BJ (cell line): ENCODE results near the gene CLIC4. TPM values are rescaled to one million over a fixed set of nuclear protein-coding genes. Genes with fewer than 3 reads are reported as not detected.

Source experiments
- CTCF ChIA-PET: fragments of 350-600 bp; formaldehyde crosslinking; extraction: SDS; loops from one replicate; lab custom pipeline; 2021; ENCODE audit warnings: antibody characterized with exemption, inconsistent platforms; lab: Yijun Ruan, JAX
- POLR2A ChIA-PET: fragments of 300-600 bp; sonication (Branson Sonifier 250); formaldehyde crosslinking; extraction: SDS; loops from one replicate; lab custom pipeline; 2021; ENCODE audit warnings: antibody characterized with exemption; lab: Charles Lee
- DNase-seq: peaks from one replicate; pipeline ENCODE4 v3.0.0-alpha.2; 2011; ENCODE audit warnings: low read depth
- H3K27me3 ChIP-seq: 2 replicates; pipeline ENCODE4 v1.6.0; 2011; ENCODE audit warnings: low read length; ENCODE audit not compliant: control insufficient read depth, insufficient read depth
- H3K36me3 ChIP-seq: 2 replicates; pipeline ENCODE4 v1.5.1; 2011; ENCODE audit warnings: low read length; ENCODE audit not compliant: control insufficient read depth, insufficient read depth
- H3K4me3 ChIP-seq: 2 replicates; pipeline ENCODE4 v1.5.1; 2011; ENCODE audit warnings: low read depth, mild to moderate bottlenecking, control low read depth, low read length
- polyA plus RNA-seq: library from polyadenylated mRNA; depleted of rRNA; stranded (reverse); fragments of >200 nt; gene quantifications from 2 replicates; pipeline ENCODE4 v1.2.3, GENCODE V29; 2011
- TF ChIP-seq, protein P1 (sequence below): IDR thresholded peaks from 2 replicates; pipeline ENCODE4 v1.5.1; 2011; ENCODE audit warnings: low read depth, mild to moderate bottlenecking, control low read depth, inconsistent platforms, low read length, moderate library complexity; ENCODE audit not compliant: insufficient read depth

CLIC4 gene
- polyA plus RNA-seq, 1 experiment = 275 TPM

DNA sequence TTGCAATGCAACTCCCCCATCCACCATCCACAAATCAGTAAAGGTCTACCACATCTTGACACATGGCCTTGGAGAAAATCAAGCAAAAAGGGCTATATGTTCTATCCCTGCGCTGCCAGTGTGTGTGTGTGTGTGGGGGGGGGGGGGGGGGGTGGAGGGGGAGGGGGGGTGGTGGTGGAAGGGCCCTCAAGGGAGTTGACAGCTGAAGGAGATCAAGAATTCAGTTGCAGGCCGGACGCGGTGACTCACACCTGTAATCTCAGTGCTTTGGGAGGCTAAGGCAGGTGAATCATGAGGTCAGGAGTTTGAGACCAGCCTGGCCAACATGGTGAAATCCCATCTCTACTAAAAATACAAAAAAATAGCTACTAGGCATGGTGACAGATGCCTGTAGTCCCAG is 37.6 kb upstream of the CLIC4 start:
- no peaks in the 10 kb centered on the region for H3K27me3 ChIP-seq
- DNase-seq = no peak
- ChIA-PET POLR2A (no interaction called here), CTCF (interaction anchor here (0.6 to 0.9 kb wide), 2 partner anchors 19 to 1174 kb away, joined by 3 to 4 read pairs; no protein-coding TSS in a partner anchor)
- no peaks in the 10 kb centered on the region for H3K36me3 ChIP-seq
- TF ChIP-seq, protein P1, sequence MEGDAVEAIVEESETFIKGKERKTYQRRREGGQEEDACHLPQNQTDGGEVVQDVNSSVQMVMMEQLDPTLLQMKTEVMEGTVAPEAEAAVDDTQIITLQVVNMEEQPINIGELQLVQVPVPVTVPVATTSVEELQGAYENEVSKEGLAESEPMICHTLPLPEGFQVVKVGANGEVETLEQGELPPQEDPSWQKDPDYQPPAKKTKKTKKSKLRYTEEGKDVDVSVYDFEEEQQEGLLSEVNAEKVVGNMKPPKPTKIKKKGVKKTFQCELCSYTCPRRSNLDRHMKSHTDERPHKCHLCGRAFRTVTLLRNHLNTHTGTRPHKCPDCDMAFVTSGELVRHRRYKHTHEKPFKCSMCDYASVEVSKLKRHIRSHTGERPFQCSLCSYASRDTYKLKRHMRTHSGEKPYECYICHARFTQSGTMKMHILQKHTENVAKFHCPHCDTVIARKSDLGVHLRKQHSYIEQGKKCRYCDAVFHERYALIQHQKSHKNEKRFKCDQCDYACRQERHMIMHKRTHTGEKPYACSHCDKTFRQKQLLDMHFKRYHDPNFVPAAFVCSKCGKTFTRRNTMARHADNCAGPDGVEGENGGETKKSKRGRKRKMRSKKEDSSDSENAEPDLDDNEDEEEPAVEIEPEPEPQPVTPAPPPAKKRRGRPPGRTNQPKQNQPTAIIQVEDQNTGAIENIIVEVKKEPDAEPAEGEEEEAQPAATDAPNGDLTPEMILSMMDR = no peak
- no peak overlapping the region for H3K4me3 ChIP-seq

DNA sequence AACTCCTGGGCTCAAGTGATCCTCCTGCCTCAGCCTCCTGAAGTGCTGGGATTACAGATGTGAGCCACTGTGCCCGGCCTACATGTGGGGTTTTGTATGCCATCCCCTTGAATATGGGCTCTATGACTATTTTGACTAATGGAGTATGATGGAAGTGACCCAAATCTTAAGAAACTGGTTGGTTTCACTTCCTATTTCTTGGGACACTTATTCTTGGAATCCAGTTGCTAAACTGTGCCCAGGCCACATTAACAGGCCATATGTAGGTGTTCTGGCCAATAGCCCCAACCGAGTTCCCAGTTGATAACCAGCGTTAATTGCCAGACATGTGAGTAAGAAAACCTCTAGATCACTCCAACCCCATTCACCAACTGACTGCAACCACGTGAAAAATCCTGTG is 36.3 kb upstream of the CLIC4 start:
- POLR2A ChIA-PET = no interaction called here
- H3K36me3 ChIP-seq = no peaks in the 10 kb centered on the region
- no peak overlapping the region for H3K4me3 ChIP-seq
- H3K27me3 ChIP-seq = no peaks in the 10 kb centered on the region
- DNase-seq = no peak
- CTCF ChIA-PET = interaction anchor here (4.1 kb wide), 1 partner anchor 20 kb away, joined by 12 read pairs; no protein-coding TSS in a partner anchor
- TF ChIP-seq, protein P1 = no peak

DNA sequence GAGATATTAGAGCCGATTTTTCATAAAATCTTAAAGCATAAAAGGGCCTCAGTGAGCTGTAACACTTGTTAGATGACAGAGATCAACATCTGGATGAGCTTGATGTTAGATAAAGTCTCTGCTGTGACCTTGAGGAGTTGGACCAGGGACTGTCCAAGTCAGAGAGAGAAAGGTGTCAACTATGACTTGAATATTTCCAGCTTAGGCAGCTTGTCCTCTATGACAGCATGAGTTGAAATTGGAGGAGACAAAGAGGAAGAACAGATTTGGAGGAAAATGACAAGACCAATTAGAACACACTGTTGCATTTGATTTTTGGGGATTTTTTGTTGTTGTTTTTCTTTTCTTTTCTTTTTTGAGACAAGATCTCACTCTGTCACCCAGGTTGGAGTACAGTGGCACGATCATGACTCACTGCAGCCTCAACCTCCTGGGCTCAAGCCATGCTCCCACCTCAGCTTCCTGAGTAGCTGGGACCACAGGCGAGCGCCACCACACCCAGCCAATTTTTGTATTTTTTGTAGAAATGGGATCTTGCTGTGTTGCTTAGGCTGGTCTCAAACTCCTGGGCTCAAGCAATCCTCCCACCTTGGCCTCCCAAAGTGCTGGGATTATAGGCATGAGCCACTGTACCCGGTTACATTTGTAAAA is 35.3 kb upstream of the CLIC4 start:
- Histone ChIP-seq H3K4me3 (no peak overlapping the region), H3K27me3 (no peaks in the 10 kb centered on the region), H3K36me3 (no peaks in the 10 kb centered on the region)
- CTCF ChIA-PET = interaction anchor here (4.1 kb wide), 1 partner anchor 21 kb away, joined by 12 read pairs; no protein-coding TSS in a partner anchor
- DNase-seq = no peak
- TF ChIP-seq, protein P1 = no peak
- POLR2A ChIA-PET = no interaction called here

DNA sequence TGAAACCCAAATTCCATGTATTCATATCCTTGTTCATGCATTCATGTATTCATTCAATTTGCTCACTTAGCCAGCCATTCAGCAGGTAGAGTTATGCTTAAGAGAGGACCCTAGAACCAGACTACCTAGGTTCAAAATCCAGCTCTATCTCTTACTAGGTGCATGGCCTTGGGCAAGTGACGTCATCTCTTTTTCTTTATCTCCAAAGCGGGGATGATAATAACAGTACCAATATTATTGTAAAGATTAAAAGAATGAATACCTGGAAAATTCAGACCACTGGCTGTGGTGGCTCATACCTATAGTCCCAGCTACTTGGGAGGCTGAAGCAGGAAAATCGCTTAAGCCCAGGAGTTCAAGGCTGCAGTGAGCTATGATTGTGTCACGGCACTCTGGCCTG is 33.9 kb upstream of the CLIC4 start:
- ChIA-PET POLR2A (no interaction called here), CTCF (interaction anchor here (1.0 to 4.1 kb wide), 3 partner anchors 15 to 22 kb away, joined by 3 to 12 read pairs (median 4); no protein-coding TSS in a partner anchor)
- Histone ChIP-seq H3K4me3 (no peak overlapping the region), H3K27me3 (no peaks in the 10 kb centered on the region), H3K36me3 (no peaks in the 10 kb centered on the region)
- TF ChIP-seq, protein P1 = no peak
- no peak for DNase-seq

DNA sequence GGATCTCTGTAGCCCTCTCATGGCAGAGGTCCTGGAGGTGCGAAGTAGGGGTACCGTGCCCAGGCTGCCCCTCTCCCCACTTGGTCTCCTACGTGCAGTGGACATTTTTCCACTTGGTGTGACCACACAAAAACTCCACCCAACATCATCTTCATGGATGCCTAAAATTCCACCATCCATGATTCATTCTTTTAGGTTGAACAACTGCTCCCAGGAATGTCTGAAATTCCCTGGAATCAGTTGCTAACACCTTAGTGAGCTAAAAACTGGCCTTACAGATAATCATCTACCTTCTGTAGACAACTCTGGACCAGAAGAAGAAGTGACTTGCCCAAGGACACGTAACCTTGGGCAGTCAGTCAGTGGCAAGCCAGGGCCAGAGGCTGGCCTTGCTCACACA is 32.1 kb upstream of the CLIC4 start:
- ChIA-PET POLR2A (no interaction called here), CTCF (interaction anchor here (1.1 to 2.4 kb wide), 2 partner anchors 25 to 49 kb away, joined by 3 to 12 read pairs; no protein-coding TSS in a partner anchor)
- H3K36me3 ChIP-seq = no peaks in the 10 kb centered on the region
- H3K27me3 ChIP-seq = no peaks in the 10 kb centered on the region
- H3K4me3 ChIP-seq = no peak overlapping the region
- TF ChIP-seq, protein P1 = no peak
- DNase-seq = no peak
